ENCODE results near the gene EML6.

EML6 gene

GRCh38 chr2:54813584-54813983 is 90.1 kb downstream of the EML6 start:
- no peak overlapping the region for H3K27ac ChIP-seq
- TF ChIP-seq CTCF (conservative IDR thresholded peaks at IDR 0.05) = no peak

GRCh38 chr2:54814389-54815147 is 91.1 kb downstream of the EML6 start:
- TF ChIP-seq CTCF (conservative IDR thresholded peaks at IDR 0.05) = no peak
- H3K27ac ChIP-seq = peak overlapping the region; percentile 33

GRCh38 chr2:54815148-54815539 is 91.7 kb downstream of the EML6 start:
- peak overlapping the region; percentile 33 for H3K27ac ChIP-seq
- no peak for TF ChIP-seq CTCF (conservative IDR thresholded peaks at IDR 0.05)

- no peak for TF ChIP-seq CTCF (conservative IDR thresholded peaks at IDR 0.05)
- H3K27ac ChIP-seq = no peak overlapping the region
Observed at GRCh38 chr2:54818226-54818625, 94.8 kb downstream of the EML6 start.

- no peak overlapping the region for H3K27ac ChIP-seq
- TF ChIP-seq CTCF (conservative IDR thresholded peaks at IDR 0.05) = no peak
Observed at GRCh38 chr2:54820558-54820957, 97.1 kb downstream of the EML6 start.

GRCh38 chr2:54824567-54824966 is 101.1 kb downstream of the EML6 start:
- H3K27ac ChIP-seq = no peak overlapping the region
- TF ChIP-seq CTCF (conservative IDR thresholded peaks at IDR 0.05) = no peak

- no peak overlapping the region for H3K27ac ChIP-seq
- no peak for TF ChIP-seq CTCF (conservative IDR thresholded peaks at IDR 0.05)
Observed at GRCh38 chr2:54830546-54830945, 107.1 kb downstream of the EML6 start.
